Activated naive CD8-positive, alpha-beta T cell treated with anti-CD3 and anti-CD28 coated beads, Interleukin-2, amount 10 ng/mL, durations not matched to agents 7 days and 5 days (primary cell): ENCODE results near the gene CPNE6. TPM values are rescaled to one million over a fixed set of nuclear protein-coding genes. Genes with fewer than 3 reads are reported as not detected.

Experiments
- ATAC-seq: fragments of 150-1000 bp; cut with Tn5 transposase; one replicate; pipeline ENCODE4 v1.10.0; 2021; ENCODE audit warnings: low read depth, moderate library complexity
- POLR2A ChIA-PET: fragments of 350-600 bp; sonication (Branson Sonifier 250); formaldehyde crosslinking; loops from one replicate; lab custom pipeline; 2021; ENCODE audit warnings: antibody characterized with exemption; lab: Charles Lee
- DNase-seq: peaks from one replicate; pipeline ENCODE4 v3.0.0; 2021
- H3K27ac Mint-ChIP-seq: one replicate; pipeline ENCODE4 v1.8.0; 2022; ENCODE audit warnings: mild to moderate bottlenecking, mixed read lengths
- H3K27me3 Mint-ChIP-seq: one replicate; pipeline ENCODE4 v1.8.0; 2022; ENCODE audit warnings: mild to moderate bottlenecking, moderate library complexity, mixed read lengths
- H3K36me3 Mint-ChIP-seq: one replicate; pipeline ENCODE4 v1.8.0; 2021; ENCODE audit warnings: mild to moderate bottlenecking, mixed read lengths
- H3K4me1 Mint-ChIP-seq: one replicate; pipeline ENCODE4 v1.8.0; 2021; ENCODE audit warnings: mixed read lengths
- H3K4me3 Mint-ChIP-seq: one replicate; pipeline ENCODE4 v1.8.0; 2022; ENCODE audit warnings: mild to moderate bottlenecking, moderate library complexity, mixed read lengths
- H3K9me3 Mint-ChIP-seq: one replicate; pipeline ENCODE4 v1.8.0; 2021; ENCODE audit warnings: mixed read lengths
- total RNA-seq, 2 experiments: library from RNA; stranded (reverse); gene quantifications; one replicate each; pipeline ENCODE4 v1.2.3, GENCODE V29; 2021

The CPNE6 gene
- total RNA-seq, 2 experiments from 2014 or later, result 0.14 TPM; not detected in 1

DNA sequence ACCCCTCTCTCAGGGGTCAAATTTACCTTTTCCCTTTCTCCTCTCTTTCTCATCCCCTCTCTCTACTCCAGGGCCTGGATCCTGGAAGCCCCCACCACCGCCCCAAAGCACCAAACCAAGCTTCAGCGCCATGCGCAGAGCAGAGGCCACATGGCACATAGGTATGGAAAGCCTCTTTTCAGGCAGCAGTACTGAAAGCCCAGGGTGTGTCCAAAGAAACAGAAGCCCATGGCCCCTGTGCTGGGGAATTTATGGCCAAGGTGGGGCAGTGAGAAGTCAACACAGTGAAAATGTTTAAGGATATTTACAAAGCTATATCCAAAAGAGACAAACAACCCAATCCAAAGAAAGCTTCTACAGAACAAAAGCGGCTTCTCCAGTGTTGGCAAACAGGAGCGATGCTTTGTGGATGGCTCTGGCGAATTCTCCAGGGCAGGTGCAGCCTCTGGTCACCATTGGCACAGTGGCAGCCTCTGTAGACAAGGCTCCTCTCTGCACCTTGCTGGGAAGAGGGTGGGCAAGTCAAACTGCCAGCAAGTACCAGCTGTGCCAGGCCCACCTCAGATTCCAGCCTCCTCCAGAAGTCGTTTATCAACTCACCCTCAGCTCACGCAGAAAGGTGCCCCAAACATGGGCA lies 4.7 kb upstream of the CPNE6 start:
- Mint-ChIP-seq H3K4me3 (no peak overlapping the region), H3K36me3 (no peaks in the 10 kb centered on the region), H3K27me3 (peaks cover 2% of the 10 kb centered on the region), H3K27ac (no peak overlapping the region), H3K9me3 (no peaks in the 10 kb centered on the region), H3K4me1 (no peaks in the 10 kb centered on the region)
- POLR2A ChIA-PET, result no interaction called here
- no peak for ATAC-seq
- no peak for DNase-seq

- POLR2A ChIA-PET, result no interaction called here
Observed at GRCh38 chr14:24067133-24068082, 4.0 kb upstream of the CPNE6 start.

GRCh38 chr14:24068711-24069410 lies 2.5 kb upstream of the CPNE6 start:
- no peak for DNase-seq

More at GRCh38 chr14:24067133-24068082, 4.0 kb upstream of the CPNE6 start:
- Mint-ChIP-seq H3K36me3 (no peaks in the 10 kb centered on the region), H3K9me3 (no peaks in the 10 kb centered on the region), H3K27ac (no peak overlapping the region), H3K4me3 (no peak overlapping the region), H3K27me3 (peaks cover 2% of the 10 kb centered on the region), H3K4me1 (no peaks in the 10 kb centered on the region)
- DNase-seq, result no peak
- ATAC-seq, result no peak

GRCh38 chr14:24069411-24069735 lies 2.0 kb upstream of the CPNE6 start:
- Mint-ChIP-seq H3K9me3 (no peaks in the 10 kb centered on the region), H3K27ac (no peak overlapping the region), H3K4me3 (no peak overlapping the region), H3K36me3 (no peaks in the 10 kb centered on the region), H3K27me3 (peaks cover 2% of the 10 kb centered on the region), H3K4me1 (no peaks in the 10 kb centered on the region)
- DNase-seq (no peak), ATAC-seq (no peak)
- POLR2A ChIA-PET, result no interaction called here

More at GRCh38 chr14:24068711-24069410, 2.5 kb upstream of the CPNE6 start:
- Mint-ChIP-seq H3K9me3 (no peaks in the 10 kb centered on the region), H3K4me1 (no peaks in the 10 kb centered on the region), H3K27me3 (peaks cover 2% of the 10 kb centered on the region), H3K27ac (no peak overlapping the region), H3K4me3 (no peak overlapping the region), H3K36me3 (no peaks in the 10 kb centered on the region)
- no peak for ATAC-seq
- POLR2A ChIA-PET, result interaction anchor here (0.7 kb wide), 1 partner anchor 14 kb away, joined by 3 read pairs; no protein-coding TSS in a partner anchor

GRCh38 chr14:24070285-24071143 lies 848 bp upstream of the CPNE6 start:
- Mint-ChIP-seq H3K27me3 (peaks cover 2% of the 10 kb centered on the region), H3K36me3 (no peaks in the 10 kb centered on the region), H3K4me1 (peaks cover 6% of the 10 kb centered on the region), H3K27ac (no peak overlapping the region), H3K4me3 (no peak overlapping the region), H3K9me3 (no peaks in the 10 kb centered on the region)
- POLR2A ChIA-PET, result interaction anchor here (1.0 to 1.4 kb wide), 2 partner anchors 10 to 18 kb away, joined by 3 read pairs; partner anchors contain the start of gene CARMIL3
- no peak for DNase-seq
- ATAC-seq, result no peak

DNA sequence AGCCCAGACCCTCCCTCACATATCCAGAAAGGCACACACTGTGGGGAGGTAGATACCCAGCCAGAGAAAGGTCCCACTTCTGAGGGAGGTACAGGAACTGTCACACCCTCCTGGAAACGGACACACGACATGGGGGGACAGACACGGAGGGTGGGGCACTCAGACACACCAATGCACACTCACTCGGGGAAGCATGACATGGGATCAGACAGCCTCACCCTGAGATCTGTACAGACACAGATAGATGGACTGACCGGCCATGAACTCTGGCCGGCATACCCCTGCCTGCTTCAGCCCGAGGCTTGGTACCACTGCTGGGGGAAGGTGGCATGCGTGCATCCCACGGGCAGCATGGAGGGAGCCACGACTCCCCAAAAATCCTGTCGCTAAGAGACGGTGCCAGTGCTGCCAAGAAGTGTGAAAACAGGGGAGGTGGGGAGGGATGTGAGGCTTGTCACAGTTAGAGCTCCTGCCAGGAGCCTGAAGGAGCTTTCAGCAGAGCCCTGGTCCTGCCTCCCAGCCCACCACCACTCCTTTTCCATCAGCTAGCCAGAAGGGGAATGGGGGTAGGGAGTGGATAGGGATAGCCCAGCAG lies 571 bp downstream of the CPNE6 start:
- no peaks in the 10 kb centered on the region for H3K36me3 Mint-ChIP-seq
- POLR2A ChIA-PET, result interaction anchor here (1.4 kb wide), 1 partner anchor 20 kb away, joined by 3 read pairs; the partner anchor contains the start of gene CARMIL3
- no peak for ATAC-seq
- H3K4me3 Mint-ChIP-seq, result no peak overlapping the region
- H3K4me1 Mint-ChIP-seq, result peaks cover 15% of the 10 kb centered on the region
- peaks cover 2% of the 10 kb centered on the region for H3K27me3 Mint-ChIP-seq
- H3K9me3 Mint-ChIP-seq, result no peaks in the 10 kb centered on the region
- H3K27ac Mint-ChIP-seq, result no peak overlapping the region
- DNase-seq, result no peak

DNA sequence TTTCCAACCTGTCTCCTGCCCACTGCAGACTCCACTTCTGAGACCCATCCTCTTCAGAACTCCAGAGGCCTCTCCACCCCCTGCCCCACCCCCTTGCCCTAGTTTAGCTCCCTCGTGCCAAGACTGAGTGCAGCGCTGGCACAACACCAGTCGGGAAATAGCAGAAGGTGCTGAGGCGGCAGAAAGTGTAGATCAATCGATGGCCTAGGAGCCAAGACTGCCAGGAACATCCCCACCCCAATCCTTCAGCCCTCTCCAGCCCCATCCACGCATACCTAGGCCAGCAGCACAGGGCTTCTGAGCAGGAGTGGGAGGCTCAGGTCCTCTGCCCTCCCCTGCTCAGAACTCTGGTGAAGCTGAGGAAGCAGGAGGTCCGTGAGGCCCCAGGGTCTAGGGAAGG lies 1.1 kb downstream of the CPNE6 start:
- ATAC-seq (no peak), DNase-seq (no peak)
- POLR2A ChIA-PET, result interaction anchor here (1.2 kb wide), 1 partner anchor 9 kb away, joined by 4 read pairs; no protein-coding TSS in a partner anchor
- Mint-ChIP-seq H3K36me3 (no peaks in the 10 kb centered on the region), H3K27ac (no peak overlapping the region), H3K4me1 (peaks cover 15% of the 10 kb centered on the region), H3K9me3 (no peaks in the 10 kb centered on the region), H3K27me3 (peaks cover 2% of the 10 kb centered on the region), H3K4me3 (no peak overlapping the region)

DNA sequence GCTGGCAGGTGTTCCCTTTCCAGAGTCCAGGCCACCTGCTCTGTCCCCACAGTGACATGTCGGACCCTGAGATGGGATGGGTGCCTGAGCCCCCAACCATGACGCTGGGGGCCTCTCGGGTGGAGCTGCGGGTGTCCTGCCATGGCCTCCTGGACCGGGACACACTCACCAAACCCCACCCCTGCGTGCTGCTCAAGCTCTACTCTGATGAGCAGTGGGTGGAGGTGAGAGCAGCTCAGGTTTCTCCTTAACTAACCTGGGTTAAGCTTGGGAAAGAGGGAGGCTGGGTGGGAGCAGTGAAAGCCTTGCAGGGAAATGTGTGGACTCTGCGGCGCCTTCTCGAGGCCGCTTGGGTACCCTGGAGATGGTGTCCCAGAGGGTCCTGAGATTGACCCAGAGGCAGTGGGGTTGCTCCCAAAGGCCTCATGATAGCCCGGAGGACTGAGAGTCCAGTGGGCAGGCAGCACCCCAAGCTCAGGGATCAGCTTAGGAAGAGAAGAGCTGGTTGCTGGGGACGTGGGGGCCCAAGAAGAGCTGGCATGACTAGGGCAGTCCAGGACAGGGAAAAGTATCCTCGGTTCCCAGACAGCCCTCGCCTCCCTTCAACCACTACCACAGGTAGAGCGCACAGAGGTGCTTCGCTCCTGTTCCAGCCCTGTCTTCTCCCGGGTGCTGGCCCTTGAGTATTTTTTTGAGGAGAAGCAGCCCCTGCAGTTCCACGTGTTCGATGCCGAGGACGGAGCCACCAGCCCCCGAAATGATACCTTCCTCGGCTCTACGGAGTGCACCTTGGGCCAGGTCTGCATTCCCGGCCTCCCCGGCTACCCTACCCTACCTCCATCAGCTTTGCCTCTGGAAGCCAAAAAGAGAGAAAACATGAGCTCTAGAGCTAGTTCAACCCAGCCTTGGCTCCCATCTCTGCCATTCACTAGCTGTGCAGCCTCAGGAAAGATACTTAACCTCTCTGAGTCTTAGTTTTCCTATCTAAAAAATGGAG lies 1.8 kb downstream of the CPNE6 start:
- Mint-ChIP-seq H3K9me3 (no peaks in the 10 kb centered on the region), H3K27me3 (peaks cover 2% of the 10 kb centered on the region), H3K27ac (no peak overlapping the region), H3K36me3 (no peaks in the 10 kb centered on the region), H3K4me3 (no peak overlapping the region), H3K4me1 (peaks cover 15% of the 10 kb centered on the region)
- DNase-seq (no peak), ATAC-seq (no peak)
- POLR2A ChIA-PET, result interaction anchor here (0.6 to 1.2 kb wide), 4 partner anchors 8 to 1483 kb away, joined by 3 to 7 read pairs (median 4); no protein-coding TSS in a partner anchor

GRCh38 chr14:24074625-24075484 lies 3.5 kb downstream of the CPNE6 start:
- POLR2A ChIA-PET, result interaction anchor here (0.7 to 1.9 kb wide), 6 partner anchors 17 to 357 kb away, joined by 3 to 8 read pairs (median 4); partner anchors contain the start of genes DCAF11, NRL and PCK2
- H3K27ac Mint-ChIP-seq, result peak overlapping the region; percentile 89
- H3K4me1 Mint-ChIP-seq, result peaks cover 15% of the 10 kb centered on the region
- ATAC-seq, result no peak
- peaks cover 2% of the 10 kb centered on the region for H3K27me3 Mint-ChIP-seq
- H3K36me3 Mint-ChIP-seq, result no peaks in the 10 kb centered on the region
- H3K4me3 Mint-ChIP-seq, result no peak overlapping the region
- no peaks in the 10 kb centered on the region for H3K9me3 Mint-ChIP-seq
- DNase-seq, result no peak

DNA sequence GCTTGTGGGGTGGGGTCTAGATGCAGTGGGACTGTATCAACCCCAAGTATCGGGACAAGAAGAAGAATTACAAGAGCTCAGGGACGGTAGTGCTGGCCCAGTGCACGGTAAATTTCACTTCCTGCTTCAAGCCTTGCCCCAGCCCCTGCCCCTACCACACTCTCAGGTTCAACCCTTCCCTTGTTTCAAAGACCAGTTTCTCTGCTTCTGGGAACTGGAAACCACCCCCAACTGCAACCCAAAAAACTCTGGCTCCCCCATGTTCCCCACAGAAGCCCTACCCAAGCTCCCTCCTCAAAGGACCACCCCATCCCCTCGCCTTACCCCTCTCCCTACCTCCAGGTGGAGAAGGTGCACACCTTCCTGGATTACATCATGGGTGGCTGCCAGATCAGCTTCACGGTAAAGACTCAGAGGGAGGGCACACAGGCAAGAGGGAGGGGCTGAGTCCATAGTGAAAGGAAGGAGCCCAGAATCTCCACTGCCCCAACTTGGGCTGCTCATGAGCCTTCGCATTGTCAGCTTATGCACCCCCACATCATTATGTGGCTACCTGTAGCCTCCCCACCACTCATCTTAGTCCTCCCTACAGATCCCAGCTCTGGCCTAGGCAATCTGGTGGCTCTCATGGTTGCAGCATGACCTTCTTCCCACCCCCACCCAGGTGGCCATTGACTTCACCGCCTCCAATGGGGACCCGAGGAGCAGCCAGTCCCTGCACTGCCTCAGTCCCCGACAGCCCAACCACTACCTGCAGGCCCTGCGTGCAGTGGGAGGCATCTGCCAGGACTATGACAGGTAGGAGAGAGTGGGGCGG lies 4.3 kb downstream of the CPNE6 start:
- no peaks in the 10 kb centered on the region for H3K9me3 Mint-ChIP-seq
- DNase-seq (no peak), ATAC-seq (peak; percentile 65)
- peak overlapping the region; percentile 68 for H3K4me3 Mint-ChIP-seq
- peaks cover 24% of the 10 kb centered on the region for H3K4me1 Mint-ChIP-seq
- H3K36me3 Mint-ChIP-seq, result no peaks in the 10 kb centered on the region
- H3K27me3 Mint-ChIP-seq, result no peaks in the 10 kb centered on the region
- POLR2A ChIA-PET, result interaction anchor here (0.7 to 1.9 kb wide), 7 partner anchors 18 to 85 kb away, joined by 3 to 8 read pairs (median 4); partner anchors contain the start of genes DCAF11, NRL and PCK2
- H3K27ac Mint-ChIP-seq, result peak overlapping the region; percentile 89
